ENCODE data around the gene RARRES2. TPM values are rescaled to one million over a fixed set of nuclear protein-coding genes. Genes with fewer than 3 reads are reported as not detected.

Gene RARRES2
- total RNA-seq, 1 experiment from 2014 or later = 60.9 TPM

DNA sequence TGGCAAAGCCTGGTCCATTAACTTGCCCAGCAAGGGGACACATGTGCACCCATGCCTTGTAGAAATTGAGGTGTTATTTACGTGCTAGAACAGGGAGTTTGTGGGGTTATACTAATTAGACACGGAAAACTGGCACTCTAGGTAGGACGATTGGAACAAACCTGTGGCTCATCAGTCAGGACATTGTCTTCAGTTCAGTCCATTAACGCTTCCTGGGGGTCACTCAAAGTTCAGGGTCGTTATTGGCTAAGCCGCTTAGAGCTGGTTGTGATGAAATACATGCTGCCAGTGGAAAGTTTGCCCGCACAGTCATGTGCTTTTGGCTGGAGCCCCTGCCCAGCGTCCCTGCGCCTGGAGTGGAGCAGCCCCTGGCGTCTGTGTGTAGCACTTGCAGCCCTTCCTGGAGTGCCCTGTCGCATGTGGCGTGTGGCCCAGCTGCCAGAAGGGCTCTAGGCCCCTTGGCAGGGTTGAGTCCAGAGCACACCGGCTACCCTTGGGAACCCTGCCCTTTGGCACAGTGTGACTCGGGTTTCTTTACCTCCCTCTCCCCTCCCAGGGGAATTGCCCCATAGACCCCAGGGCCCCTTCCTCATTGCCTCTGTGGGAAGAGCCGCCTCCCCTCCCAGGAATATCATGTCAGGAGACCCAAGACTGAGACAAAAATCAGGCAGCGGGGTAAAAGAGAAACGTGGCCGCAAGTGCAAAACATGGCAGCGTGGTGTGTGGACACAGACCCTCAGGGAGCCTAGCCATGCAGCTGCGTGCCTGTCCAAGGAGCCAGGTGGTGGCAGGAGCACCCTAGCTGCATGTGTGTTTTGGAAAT lies 47.5 kb upstream of the RARRES2 start:
- no peak overlapping the region for H3K23ac ChIP-seq (ENCODE audit: insufficient read length, low read depth, low read length)
- H3K79me2 ChIP-seq (ENCODE audit: insufficient read depth, low read length) = no peaks in the 10 kb centered on the region
- TF ChIP-seq, protein P1, sequence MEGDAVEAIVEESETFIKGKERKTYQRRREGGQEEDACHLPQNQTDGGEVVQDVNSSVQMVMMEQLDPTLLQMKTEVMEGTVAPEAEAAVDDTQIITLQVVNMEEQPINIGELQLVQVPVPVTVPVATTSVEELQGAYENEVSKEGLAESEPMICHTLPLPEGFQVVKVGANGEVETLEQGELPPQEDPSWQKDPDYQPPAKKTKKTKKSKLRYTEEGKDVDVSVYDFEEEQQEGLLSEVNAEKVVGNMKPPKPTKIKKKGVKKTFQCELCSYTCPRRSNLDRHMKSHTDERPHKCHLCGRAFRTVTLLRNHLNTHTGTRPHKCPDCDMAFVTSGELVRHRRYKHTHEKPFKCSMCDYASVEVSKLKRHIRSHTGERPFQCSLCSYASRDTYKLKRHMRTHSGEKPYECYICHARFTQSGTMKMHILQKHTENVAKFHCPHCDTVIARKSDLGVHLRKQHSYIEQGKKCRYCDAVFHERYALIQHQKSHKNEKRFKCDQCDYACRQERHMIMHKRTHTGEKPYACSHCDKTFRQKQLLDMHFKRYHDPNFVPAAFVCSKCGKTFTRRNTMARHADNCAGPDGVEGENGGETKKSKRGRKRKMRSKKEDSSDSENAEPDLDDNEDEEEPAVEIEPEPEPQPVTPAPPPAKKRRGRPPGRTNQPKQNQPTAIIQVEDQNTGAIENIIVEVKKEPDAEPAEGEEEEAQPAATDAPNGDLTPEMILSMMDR (conservative IDR thresholded peaks at IDR 0.05) = peak; percentile 60
- no peak overlapping the region for H2BK15ac ChIP-seq (ENCODE audit: low read depth, low read length)
- no peaks in the 10 kb centered on the region for H4K20me1 ChIP-seq (ENCODE audit: control insufficient read depth, insufficient read depth, insufficient read length)
- H3T11ph ChIP-seq (ENCODE audit: low read length) = no peak overlapping the region
- no peak overlapping the region for H3K4ac ChIP-seq (ENCODE audit: low read depth, low read length)
- peaks cover 2% of the 10 kb centered on the region; the same call in 1 of the 2 replicates for H3K4me1 ChIP-seq (ENCODE audit: insufficient read depth, low read length)
- no peak overlapping the region for H2AFZ ChIP-seq (ENCODE audit: low read length)
- H2BK5ac ChIP-seq (ENCODE audit: insufficient read length, low read length) = no peak overlapping the region
- no peaks in the 10 kb centered on the region for H3K23me2 ChIP-seq (ENCODE audit: insufficient read length, low read depth, low read length, poor library complexity, severe bottlenecking)
- no peak overlapping the region for H2BK120ac ChIP-seq (ENCODE audit: low read depth, low read length, poor library complexity, severe bottlenecking)
- no peak overlapping the region for H3K56ac ChIP-seq (ENCODE audit: insufficient read length, low read depth, low read length)
- no peak overlapping the region for H3K27ac ChIP-seq (ENCODE audit: insufficient read length, low read depth, low read length)
- no CpG with 5 or more reads among the region's 20 CpGs for WGBS (ENCODE audit: extremely low coverage, insufficient read length, low lambda C conversion rate)
- Mint-ChIP-seq H3K4me3 (no peak overlapping the region), H3K27ac (peak overlapping the region in 1 of 3 experiments; percentile 66; a peak in 2 of 7 replicates), H3K36me3 (ENCODE audit: insufficient read depth in 1 of 3, low read depth in 3 of 3) (peaks cover 37 to 60% (median 39%) of the 10 kb centered on the region in 3 experiments), H3K27me3 (ENCODE audit: low read depth) (no peaks in the 10 kb centered on the region), H3K9me3 (no peaks in the 10 kb centered on the region), H3K4me1 (peaks cover 48 to 59% of the 10 kb centered on the region in 2 experiments)
- no peaks in the 10 kb centered on the region for H3K79me1 ChIP-seq (ENCODE audit: insufficient read depth, low read depth, low read length, poor library complexity, severe bottlenecking)
- no peak overlapping the region for H2BK20ac ChIP-seq (ENCODE audit: low read depth, low read length, poor library complexity, severe bottlenecking)
- no peak overlapping the region for H4K5ac ChIP-seq (ENCODE audit: insufficient read length, low read depth, low read length)
- H2BK12ac ChIP-seq (ENCODE audit: insufficient read length, low read depth, low read length) = no peak overlapping the region
- no peak overlapping the region for H4K8ac ChIP-seq (replicated peaks; ENCODE audit: insufficient read length, low read depth, low read length)
- no peak overlapping the region; the same call in 1 of the 2 replicates for H3K14ac ChIP-seq (ENCODE audit: insufficient read depth, low read length)
- no peak overlapping the region for H2AK5ac ChIP-seq (ENCODE audit: insufficient read length, low read length)
- no peak overlapping the region for H3K18ac ChIP-seq (ENCODE audit: insufficient read length, low read depth, low read length)
- no peaks in the 10 kb centered on the region for H3K9me3 ChIP-seq (ENCODE audit: control insufficient read depth, low read depth, low read length)
- peak; percentile 73 for DNase-seq
- no peak overlapping the region for H3K9ac ChIP-seq (ENCODE audit: extremely low read depth, insufficient read length, low read length)
- H3K27me3 ChIP-seq (ENCODE audit: insufficient read depth, low read length) = no peaks in the 10 kb centered on the region
- no peak overlapping the region for H3K4me2 ChIP-seq (ENCODE audit: insufficient read depth, insufficient read length, low read length)
- no peak overlapping the region for H4K91ac ChIP-seq (ENCODE audit: insufficient read length, low read depth, low read length)
